Breast epithelium (tissue), 3 donors: ENCODE measurements around the gene ZNHIT1.

Experiments
- POLR2A ChIP-seq: fragments of 450-650 bp; IDR thresholded peaks from one replicate; pipeline ENCODE4 v1.6.1; 2016; ENCODE audit warnings: antibody characterized with exemption, mild to moderate bottlenecking, moderate library complexity
- POLR2AphosphoS5 ChIP-seq, 3 donors: sonication (generic); formaldehyde crosslinking; IDR thresholded peaks; one replicate each; pipeline ENCODE4 v1.6.1; 2017; ENCODE audit warnings: antibody characterized with exemption in 3 of 3

DNA sequence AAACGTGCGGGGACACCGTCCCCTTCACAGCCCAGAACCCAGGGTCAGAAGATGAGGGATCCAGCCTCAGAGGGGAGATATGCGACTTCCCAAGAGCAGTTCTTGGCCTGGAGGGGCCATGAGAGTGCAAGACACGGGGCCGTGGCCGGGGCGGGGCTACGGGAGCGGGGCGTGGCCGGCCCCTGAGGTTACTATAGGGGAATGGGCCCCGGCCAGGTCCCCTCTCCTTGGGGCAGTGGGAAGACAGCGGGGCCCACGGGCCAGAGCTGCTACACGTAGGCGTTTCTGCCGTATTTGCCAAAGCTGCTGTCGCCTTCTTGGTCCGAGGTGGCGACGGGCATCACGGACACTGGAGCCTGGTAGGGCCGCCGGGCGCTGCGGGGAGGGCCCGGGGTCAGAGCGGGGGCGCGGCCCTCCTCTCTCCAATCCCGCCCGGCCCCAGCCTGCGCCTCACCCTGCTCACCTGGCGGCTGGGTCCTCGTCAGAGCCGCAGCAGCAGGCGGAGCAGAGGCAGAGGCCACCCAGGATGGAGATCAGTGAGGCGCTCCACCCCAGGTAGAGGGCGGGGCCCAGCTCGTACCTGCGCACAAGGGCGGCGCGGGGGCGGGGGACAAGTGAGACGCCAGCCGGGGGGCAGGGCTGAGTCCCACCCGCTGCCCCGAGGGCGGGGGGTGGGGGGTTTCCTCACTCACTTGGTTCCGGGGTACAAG lies 14.3 kb downstream of the ZNHIT1 start:
- TF ChIP-seq POLR2AphosphoS5 (IDR thresholded peaks at IDR 0.05) (no peak), POLR2A (no peak)
